HG02798 (cell line): ENCODE results near the gene ACTR3C.
"Not testable (repeated sequence)": the region's sequence is repeated elsewhere in the genome, so short reads cannot be mapped to it uniquely, and the experiment has no call there.

ENCODE experiments used
- ATAC-seq: cut with Tn5 transposase; IDR thresholded peaks from one replicate; pipeline ENCODE4 v1.9.1; 2021; ENCODE audit warnings: mild to moderate bottlenecking; ENCODE audit not compliant: unreplicated experiment, poor library complexity

Gene ACTR3C

DNA sequence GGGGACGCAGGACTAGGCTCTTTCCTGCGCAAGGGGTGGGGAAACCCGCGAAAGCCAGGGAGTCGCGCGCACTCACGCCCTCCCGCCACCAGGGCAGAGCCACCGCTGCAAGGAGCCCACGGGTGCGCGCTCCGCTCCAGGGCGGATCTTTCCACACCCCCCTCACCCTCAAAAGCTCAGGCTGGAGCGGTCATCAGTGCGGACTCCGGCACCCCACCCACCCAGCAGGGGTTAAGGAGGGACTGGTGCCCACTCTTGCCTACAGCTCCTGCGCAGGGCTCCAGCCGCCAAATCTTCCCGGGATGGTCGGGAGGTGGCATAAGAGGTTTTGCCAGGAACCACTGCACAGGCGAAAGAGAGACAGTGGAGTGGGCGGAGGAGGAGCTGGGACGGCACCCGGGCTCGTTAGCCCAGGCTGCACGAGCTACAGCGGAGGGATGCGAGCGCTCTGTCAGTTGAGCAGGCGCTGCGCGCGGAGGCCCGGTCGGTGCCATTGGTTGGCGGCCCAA, 102.6 kb downstream of the ACTR3C start:
- not testable (repeated sequence) for ATAC-seq

DNA sequence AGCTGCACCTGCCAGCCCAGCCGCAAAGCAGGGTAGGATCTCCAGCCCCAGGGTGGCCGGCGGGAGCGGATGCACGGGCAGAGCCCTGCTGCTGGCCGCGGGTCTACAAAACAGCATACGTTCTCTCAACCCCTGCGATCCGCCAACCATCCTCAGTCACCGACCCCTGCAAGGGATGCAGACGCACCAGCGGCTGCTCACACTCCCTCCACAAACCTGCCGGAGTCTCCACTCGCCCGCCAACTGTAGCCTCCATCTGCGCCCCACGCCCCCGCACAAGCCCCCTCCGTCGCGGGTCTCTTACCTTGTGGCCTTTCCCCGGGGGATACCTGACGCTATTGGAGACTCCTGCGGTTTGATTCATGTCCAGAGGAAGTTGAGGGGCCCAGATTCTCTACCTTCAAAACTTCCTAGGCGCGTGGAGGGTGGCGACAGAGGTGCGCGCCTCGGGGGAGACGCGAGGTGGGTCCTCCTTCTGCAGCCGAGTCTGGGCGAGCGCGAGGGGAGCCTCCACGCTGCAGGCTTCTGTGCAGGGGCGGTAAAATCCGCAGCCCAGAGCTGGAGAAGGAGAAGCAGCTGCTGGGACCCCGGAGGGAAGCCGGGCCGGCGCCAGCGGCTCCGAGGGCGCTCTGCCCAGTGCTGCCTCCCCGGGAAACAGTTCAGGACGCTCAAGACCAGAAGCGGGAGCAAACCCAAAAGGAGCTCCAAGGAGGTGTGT, 103.2 kb downstream of the ACTR3C start:
- ATAC-seq: not testable (repeated sequence)

DNA sequence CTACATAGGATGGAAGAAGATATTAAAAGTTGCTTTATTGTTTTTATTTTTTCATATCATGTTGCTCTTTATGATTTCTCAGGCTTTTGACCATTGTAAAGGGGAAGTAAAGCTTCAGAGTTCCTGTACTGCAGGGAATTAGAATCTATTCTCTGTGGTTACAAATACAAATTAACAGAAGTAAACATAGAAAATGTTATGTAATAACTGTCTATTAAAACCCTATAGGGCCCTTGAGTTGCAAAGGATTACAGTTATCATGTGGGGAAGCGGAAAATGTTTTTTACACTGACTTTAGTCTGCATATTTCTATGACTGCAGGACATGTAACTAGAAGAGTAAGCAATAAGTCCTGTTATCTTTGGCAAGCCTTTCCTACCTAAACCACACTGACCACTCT, 116.5 kb downstream of the ACTR3C start:
- not testable (repeated sequence) for ATAC-seq

DNA sequence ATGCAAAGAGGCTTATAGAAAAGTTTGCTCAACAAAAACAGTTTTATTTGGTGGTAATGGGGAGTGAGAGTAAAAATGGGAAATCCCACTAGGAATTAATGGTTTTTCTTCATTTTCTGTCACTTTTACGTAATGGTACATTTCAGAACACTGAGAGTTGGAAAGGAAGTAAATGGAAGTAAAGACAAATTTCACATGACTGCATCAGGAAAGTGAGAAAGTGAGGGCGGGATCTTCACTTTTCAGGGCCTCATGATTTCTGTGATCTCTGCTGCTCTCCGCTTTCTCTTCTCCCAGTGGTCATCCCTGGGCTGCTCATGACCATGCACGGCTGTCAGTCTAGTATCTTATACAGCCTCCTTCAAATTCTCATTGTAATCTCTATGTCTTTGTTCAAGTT, 117.5 kb downstream of the ACTR3C start:
- ATAC-seq: not testable (repeated sequence)

DNA sequence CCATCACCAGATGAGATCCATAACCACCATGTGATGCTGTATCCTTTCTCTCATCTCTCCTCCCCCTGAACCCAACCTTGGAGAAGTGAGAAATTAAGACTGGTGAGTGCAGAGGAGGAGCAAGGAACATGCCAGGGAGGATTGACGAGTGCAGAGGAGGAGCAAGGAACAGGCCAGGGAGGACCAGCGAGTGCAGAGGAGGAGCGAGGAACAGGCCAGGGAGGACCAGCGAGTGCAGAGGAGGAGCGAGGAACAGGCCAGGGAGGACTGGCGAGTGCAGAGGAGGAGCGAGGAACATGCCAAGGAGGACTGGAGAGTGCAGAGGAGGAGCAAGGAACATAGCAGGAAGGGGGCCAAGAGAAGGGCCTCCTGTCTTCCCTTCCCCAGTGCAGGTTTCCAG, 118.8 kb downstream of the ACTR3C start:
- not testable (repeated sequence) for ATAC-seq

DNA sequence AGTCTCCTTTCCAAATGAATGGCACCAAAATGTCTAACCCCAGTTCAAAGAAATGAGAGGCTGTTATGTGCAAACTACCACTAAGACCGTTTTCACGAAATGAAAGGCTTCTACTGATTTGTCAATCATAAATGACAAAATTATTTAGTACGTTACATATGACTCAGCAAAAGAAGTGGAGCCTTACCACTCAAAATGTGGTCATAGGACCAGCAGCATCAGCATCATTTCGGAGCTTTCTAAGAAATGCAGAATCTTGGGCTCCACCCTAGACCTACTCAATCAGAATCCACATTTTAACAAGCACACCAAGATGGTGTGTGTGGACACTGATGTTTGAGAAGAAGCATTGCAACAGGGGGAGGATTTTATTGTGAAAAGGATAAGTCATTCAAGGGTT, 120.5 kb downstream of the ACTR3C start:
- not testable (repeated sequence) for ATAC-seq
